Right lobe of liver (tissue), 4 donors: Measurements from ENCODE around the gene CRNN.

Source experiments
- POLR2A ChIP-seq: fragments of 450-650 bp; IDR thresholded peaks from one replicate; pipeline ENCODE4 v1.6.1; 2017; ENCODE audit warnings: antibody characterized with exemption, mild to moderate bottlenecking
- TF ChIP-seq, protein P1 (sequence below), 4 donors: fragments of 200-600 bp in 3 of 4; fragments of 450-650 bp in 1 of 4; IDR thresholded peaks; one replicate each; pipeline versions ENCODE4 v1.5.1 to v1.8.0; 2016 to 2022; ENCODE audit warnings: antibody characterized with exemption in 4 of 4, mild to moderate bottlenecking in 2 of 4
- donor health status: DM: no; HTN: no; CAD: no.
- donor health status: DM: no; HTN: no; CAD: no.
- donor health status: DM: no; HTN: yes; CAD: no.

DNA sequence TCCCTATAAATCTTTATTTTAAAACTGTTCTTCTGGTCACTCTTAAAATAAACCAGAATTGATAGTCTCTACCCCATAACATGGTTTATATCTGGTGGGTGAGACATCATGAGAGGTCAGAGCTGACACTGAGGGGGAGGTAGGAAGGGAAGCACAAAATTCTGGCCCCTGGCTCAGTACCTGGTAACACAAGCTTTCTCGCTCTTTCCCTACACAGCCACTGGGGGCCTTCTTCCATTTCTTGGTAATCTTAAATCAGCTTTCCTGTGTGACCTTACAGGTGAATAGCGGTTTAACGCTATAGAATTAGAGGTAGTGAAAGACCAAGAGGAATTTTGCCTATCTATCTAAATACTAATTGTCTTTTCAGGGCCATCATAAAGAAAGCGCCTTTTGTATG is 5.4 kb downstream of the CRNN start:
- TF ChIP-seq, protein P1, sequence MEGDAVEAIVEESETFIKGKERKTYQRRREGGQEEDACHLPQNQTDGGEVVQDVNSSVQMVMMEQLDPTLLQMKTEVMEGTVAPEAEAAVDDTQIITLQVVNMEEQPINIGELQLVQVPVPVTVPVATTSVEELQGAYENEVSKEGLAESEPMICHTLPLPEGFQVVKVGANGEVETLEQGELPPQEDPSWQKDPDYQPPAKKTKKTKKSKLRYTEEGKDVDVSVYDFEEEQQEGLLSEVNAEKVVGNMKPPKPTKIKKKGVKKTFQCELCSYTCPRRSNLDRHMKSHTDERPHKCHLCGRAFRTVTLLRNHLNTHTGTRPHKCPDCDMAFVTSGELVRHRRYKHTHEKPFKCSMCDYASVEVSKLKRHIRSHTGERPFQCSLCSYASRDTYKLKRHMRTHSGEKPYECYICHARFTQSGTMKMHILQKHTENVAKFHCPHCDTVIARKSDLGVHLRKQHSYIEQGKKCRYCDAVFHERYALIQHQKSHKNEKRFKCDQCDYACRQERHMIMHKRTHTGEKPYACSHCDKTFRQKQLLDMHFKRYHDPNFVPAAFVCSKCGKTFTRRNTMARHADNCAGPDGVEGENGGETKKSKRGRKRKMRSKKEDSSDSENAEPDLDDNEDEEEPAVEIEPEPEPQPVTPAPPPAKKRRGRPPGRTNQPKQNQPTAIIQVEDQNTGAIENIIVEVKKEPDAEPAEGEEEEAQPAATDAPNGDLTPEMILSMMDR (IDR thresholded peaks at IDR 0.05): no peak
- no peak for TF ChIP-seq POLR2A
